HG03060 (cell line): ENCODE results near the gene PTPRE.

Experiments
- ATAC-seq: cut with Tn5 transposase; IDR thresholded peaks from one replicate; pipeline ENCODE4 v1.9.1; 2021; ENCODE audit warnings: low read depth, moderate number of reproducible peaks; ENCODE audit not compliant: unreplicated experiment

Gene PTPRE

DNA sequence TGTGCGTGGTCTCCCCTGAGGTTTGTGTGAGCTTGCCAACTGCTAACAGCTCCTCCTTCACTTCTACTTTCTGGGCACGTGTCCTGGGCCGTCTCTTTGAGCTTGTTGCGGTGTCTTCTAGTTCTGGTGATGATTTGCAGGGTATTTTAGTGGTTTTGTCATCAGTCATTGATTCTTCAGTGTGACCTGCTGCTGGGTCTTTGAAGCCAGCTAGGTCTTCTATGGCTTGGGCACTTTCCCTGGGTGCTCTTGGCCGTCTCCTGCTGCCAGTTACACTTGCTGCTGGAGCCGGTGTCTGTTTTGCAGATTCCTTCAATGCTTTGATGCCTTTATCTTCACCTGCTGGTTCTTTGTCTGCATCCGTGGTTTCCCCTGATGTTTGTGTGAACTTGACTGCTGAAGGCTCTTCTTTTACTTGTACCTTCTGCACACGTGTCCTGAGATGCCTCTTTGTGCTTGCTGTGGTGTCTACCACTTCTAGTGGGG is 196.4 kb downstream of the PTPRE start:
- ATAC-seq, result no peak

DNA sequence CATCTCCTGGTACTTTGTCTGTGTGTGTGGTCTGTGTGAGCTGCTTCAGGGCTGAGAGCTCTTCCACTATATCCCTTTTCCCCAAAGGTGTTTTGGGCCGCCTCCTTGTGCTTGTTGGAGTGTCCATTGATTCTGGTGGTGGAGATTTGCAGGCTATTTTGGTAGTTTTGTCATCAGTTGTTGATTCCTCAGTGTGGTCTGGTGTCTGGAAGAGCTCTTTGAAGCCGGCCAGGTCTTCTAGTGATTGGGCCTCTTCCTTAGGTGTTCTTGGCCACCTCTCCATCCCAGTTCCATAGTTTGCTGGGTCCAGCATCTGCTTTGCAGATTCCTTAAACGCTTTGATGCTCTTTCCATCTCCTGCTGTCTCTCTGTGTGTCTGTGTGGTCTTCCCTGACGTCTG is 198.5 kb downstream of the PTPRE start:
- ATAC-seq, result no peak

DNA sequence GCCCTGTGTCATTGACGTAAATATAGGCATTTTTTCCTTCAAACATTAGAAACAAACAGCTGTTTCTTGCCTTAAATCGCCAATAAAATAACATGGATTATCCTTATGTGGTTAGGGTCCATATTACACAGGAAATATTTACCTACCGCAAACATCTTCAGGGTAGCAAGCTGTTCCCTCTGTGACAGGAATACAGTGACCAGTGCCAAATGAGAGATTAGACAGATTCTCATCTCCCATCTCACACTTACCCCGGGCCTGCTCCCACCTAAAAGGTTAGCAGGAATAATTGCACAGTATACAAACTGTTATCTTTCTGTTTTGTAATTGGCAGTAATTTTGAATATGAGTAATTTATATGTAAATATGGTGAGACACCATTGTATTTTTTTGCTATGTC is 202.8 kb downstream of the PTPRE start:
- no peak for ATAC-seq

DNA sequence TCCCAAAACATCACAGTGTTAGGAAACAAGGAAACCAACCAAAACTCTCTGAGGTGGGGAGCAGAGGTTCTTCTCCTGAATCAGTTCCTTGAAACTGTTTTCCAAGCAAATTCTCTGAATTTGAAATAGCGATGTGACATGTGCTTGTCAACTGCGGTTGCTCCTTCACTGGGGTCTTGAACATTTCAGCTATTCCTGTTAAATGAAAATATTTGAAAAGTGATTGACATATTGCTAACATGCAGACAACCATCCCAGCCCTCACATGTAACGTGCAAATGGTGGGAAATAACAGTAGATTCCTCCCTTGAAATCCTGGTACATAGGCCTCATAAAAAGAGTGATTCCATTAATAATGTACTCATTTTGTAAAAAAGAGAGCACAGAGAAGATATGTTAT is 203.4 kb downstream of the PTPRE start:
- no peak for ATAC-seq

DNA sequence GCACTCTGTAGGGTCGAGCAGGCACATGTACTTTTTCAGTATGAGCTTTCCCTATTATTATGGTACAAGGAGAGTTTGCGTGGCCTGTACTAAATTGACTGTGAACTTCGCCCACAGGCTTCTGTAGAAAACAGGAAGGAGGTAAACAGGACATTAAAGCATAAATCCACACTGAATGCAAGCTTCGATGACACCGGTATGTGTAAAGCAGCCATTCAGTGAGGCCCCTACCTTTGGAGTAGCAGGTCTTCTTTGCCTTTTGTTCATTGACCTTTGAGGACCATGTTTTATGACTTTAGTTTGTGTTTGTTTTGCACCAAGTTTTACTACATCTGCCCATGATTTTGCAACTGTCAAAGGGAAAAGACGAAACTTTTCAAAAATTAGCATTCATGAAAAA is 204.8 kb downstream of the PTPRE start:
- no peak for ATAC-seq

DNA sequence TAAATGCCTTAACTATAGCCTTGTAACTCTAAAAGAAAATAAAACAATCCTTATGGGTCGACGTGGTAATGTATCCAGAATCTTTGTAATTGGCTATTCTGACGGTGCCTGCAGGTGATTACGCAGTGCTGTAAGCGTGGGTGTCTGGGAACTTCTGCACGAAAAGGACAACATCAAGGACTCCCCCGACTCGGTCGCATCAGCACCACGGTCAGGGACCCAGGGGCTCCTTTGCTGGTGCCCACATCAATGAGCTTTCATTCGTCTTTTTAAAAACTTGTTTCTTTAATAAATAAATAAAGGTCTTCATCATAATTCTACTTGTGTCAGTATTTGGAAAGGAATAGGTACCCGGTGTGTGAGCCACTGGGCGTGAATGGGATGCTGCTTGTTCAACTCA is 206.1 kb downstream of the PTPRE start:
- no peak for ATAC-seq

DNA sequence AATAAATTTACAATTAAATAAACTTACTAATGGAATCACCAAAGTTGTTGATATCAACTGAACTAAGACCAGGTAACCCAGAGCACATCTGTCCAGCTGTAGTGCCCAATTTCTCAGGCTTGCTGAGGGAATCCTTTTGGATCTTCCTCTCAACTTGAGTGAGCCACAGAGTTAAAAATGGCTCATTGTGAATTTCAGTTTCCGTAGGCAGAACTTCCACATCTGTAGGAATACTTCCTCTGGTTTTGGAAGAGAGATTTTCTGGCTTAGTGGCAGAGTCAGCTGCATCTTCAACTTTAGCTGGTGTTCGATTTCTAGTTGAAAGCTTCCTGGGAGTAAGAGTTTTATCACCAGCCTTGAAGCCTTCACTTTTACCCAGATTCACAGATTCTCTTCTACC is 208.0 kb downstream of the PTPRE start:
- no peak for ATAC-seq

DNA sequence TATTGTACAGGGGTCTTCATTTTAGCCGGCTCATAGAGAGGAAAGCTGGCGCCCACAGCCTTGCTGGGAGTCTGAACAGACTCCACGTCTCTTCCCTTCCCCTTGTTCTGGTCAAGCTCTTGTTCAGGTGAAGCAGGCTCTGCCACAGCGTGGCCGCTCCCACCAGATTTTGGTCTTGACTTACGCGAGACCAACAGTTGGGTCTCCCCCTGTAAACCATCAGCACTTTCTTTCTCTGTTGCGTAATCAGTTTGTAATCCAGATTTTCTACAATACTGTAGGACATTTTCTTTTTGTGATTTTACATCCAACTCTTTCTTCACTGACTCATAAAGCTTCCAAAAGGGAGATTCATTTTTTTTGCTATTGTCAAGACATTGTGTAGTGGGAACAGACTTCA is 208.5 kb downstream of the PTPRE start:
- no peak for ATAC-seq

DNA sequence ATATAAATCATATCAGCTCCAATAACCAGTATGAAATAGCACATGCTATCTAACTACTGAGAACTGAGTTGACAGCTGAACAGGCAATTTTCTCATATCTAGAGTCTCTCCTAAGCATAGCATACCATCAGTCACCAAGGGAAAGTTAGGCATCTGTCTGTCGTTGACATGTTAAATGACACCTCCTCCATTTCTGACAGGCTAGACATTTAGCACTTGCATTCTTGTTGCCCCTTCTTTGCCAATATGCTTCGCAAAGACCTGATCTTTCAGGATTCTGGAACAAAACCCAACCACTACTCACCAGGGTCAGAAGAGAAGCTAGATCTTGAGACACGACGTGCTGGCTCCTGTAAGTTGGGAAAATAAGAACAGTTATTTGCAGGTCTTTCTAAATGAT is 209.3 kb downstream of the PTPRE start:
- no peak for ATAC-seq

DNA sequence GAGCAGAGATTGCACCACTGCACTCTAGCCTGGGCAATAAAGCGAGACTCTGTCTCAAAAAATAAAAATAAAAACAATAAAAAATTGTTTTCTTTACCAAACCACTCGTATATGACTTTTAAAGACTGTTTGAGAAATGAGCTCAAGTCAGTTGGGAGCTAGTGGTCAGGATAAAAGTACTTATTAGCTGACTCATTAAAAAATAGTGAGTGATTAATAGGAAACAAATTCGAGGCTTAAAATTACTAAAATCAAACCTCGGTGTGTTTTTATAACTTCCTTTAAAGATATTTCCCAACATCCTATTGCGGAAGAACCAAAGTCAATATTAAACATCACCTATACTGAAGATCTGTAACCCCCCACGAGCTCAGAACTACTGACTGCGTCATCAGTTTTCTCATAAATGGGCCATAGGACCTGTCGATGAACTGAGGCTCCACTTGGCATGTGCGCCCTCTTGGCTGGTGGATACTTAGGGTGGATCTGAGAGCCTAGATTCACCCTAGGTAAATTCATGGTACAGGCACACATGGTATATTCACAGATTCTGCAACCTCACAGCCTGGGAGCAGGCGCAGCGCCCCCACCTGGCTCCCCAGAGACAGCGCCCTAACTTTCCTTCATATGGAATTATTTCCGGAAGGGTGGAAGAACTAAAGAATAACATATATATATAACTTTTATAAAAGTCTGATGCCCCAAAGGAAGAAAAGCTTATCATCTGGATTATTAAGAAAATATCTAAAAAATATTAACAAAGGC is 210.1 kb downstream of the PTPRE start:
- no peak for ATAC-seq

DNA sequence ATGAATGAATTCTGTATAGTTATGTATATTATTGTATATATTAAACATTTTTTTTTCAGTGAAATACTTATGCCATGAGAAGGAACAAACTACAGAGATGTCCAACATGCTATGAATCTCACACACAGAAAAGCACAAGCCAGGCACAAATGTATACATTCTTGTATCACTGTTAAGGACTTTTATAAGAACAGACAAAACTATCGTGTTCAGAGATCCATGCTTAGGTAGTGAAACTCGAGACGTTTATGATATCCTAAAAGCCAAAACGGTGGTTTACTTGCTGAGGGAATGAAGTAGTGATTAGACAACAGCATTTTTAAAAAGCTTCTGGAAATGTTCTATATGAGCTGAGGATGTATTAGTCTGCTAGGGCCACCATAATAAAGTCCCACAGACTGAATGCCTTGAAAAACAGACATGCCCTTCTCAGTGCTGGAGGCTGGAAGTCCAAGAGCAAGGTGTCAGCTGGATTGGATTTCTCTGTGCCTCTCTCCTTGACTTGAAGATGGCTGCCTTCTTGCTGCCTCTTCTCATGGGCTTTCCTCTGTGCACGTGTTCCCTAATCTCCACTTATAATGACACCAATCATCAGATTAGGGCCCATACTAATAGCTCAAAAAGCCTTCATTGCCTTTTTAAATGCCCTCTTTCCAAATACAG is 215.0 kb downstream of the PTPRE start:
- no peak for ATAC-seq

DNA sequence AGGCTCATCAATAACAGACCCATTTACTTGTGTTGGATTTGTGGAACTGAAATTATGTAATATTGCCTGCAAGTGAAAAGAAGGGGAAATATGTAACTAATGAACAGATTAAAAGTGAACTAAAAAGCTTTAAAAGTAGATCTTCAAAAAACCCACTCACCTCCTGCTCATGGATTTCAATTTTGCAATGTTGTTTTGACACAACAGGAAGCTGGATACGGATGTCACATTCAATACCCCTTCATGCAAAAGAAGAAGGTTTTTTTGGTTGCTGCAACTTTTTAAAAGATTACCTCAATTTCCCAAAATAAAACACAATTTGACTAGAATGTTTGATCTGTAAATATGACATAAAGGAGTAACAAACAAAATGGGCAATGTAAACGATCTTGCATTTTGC is 216.0 kb downstream of the PTPRE start:
- ATAC-seq, result no peak

DNA sequence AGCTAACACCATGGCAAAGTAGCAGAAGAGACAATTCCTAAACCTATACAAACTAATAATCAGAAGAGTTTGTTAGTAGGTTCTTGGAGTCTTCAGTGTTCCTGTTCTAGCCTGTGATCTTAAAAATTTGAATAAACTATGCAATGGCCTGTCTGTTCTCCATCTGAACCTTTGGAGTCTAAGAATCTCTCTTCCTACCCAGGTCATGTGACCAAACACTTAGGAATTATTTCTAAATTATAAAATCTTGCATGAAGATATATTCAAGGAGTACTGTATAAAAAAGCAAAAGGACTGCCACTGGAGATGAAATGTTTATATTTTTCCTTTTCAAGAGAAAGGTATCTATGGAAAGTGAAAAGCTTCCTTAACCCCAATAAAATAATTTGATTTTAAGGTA is 216.9 kb downstream of the PTPRE start:
- no peak for ATAC-seq

DNA sequence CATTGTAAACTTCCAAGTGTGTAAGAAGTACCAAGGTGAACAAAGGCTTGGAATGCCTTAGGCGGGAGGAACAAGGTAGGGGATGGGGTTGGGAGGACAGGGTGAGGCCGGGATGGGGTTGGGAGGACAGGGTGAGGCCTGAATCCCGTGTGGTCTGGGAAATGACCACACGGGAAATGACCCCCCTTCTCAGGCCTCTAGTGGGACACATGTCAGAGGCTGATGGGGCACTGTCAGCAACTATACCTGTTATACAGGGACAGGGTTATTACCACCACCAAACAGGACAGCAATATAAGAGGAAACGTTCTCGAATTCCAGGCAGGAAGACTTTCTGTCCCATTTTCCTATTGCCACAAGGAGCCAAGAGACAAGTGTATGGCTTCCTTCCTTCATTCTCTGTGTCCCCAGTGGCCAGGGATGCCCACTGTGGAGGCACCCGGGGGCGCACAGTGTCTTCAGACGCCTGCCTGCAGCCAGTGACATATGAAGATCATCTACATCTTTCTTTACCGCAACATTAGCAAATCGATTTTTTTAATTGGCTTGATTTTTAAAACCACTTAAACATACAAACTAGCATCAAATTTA is 218.0 kb downstream of the PTPRE start:
- no peak for ATAC-seq

DNA sequence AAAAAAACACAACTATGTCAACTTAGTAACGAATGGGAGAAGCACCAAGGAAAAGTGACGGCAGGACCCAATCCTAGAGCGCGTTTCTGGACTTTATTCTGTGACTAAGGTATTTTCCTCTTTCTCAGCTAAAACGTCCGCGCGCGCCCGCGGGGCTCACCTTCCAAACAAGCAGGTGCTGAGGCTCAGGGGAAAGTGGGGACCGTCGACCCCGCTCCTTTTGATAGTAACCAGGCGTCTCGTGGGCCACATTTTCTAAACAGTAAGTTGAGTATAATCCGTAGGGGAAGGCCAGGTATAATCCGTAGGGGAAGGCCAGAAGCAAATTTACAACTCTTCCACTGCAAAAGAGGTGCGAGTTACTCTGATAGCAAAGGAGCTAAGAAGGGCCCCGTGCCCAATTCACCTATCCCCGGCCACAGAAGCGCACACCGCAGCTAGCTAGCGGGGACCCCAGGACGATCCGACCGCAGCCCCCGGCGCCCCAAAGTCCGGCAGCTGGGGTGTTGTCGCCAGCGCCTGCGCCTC is 218.6 kb downstream of the PTPRE start:
- no peak for ATAC-seq

DNA sequence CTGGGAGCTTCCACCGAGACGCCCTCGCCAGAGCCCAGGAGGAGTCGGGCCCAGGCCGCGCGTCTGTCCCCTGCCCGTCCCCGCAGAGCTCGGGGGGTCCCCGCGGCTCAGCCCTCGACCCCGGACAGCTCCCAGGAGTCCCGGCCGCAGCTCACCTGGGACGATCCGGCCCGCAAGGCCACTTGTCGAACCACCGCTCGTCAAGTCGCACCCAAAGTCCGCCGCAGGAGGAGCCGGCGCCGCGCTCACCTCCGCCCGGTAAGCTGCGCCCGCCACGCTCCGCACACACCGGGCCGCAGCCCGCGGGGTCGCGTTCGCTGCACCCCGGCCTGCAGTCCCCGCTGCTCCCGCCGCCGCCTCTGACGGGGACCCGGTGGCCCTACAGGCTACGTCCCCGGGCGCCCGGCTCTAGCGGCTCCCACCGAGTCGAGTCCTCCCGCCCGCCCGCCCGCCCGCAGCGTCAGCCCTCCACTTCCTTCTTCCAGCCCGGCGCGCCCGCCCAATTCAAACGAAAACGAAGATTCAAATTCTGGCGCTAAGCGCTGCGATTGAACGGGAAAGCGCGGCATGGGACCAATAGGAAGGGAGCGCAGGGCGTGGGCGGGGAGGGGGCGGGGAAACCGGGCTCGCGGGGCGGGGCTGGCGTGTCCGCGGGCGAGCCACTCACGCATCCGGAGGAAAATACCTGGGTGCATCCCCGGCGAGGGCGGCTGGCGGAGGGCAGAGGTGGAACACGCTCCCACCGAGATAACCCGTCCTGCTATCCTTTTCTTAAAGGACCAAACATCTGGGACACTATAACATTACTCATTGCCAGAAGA is 219.3 kb downstream of the PTPRE start, which contains the start of gene MKI67:
TSS of gene MKI67 (minus strand) at position 480 of the 821 bp plus-strand sequence. CDS start 756 bp downstream, outside the sequence.
- ATAC-seq, result peak; percentile 63

DNA sequence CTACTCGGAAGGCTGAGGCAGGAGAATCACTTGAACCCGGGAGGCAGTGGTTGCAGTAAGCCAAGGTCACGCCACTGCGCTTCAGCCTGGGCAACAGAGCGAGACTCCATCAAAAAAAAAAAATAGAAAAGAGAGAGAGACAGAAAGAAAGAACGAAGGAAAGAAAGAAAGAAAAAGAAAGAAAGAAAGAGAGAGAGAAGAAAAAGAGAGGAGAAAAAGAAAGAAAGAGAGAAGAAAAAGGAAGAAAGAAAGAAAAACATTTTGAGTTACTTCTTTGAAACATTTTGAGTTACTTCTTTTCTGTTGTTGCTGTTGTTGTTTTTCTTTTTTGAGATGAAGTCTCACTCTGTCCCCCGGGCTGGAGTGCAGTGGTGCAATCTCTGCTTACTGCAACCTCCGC is 221.7 kb downstream of the PTPRE start:
- no peak for ATAC-seq

DNA sequence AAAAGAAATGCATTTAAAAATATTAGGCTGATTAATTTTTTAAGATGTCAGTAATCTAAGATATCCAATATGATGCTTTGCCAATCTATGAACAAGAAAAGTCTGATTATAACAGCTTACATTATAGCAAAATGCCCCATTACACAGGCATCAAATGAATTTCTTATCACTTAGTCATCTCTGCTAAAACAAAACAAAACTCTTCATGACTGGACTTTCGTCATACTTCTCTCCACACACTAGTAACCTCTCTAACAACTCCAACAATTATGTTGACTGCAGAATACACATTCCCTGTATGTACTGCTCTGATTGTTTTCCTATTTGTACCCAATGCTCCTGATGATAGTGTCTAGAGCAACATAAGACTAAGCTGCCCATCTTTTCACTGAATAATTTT is 223.1 kb downstream of the PTPRE start:
- ATAC-seq, result no peak
